HL-60 (cell line): ENCODE measurements around the gene SLC39A3.
A peak's percentile ranks its signal among the peaks of the same experiment; 100 is the strongest.

ENCODE experiments used
- DNase-seq, 2 experiments: peaks; one replicate each; pipeline ENCODE4 v3.0.0-alpha.2; 2010 to 2020; ENCODE audit warnings: low read depth in 1 of 2, low spot score in 1 of 2
- H3K27ac ChIP-seq: fragments of 250-450 bp; sonication (Bioruptor Pico); replicated peaks from 2 replicates; pipeline ENCODE4 v1.5.1; 2020; ENCODE audit warnings: mild to moderate bottlenecking, moderate library complexity
- H3K27me3 ChIP-seq: fragments of 250-450 bp; sonication (Bioruptor Pico); 2 replicates; pipeline ENCODE4 v1.5.1; 2021; ENCODE audit warnings: mild to moderate bottlenecking, moderate library complexity; ENCODE audit not compliant: insufficient read depth, poor library complexity, severe bottlenecking
- H3K4me3 ChIP-seq: replicated peaks from 2 replicates; pipeline ENCODE4 v1.5.1; 2011; ENCODE audit warnings: mild to moderate bottlenecking, control low read depth, low read length; ENCODE audit not compliant: insufficient read depth
- GABPA ChIP-seq: IDR thresholded peaks from 2 replicates; pipeline ENCODE4 v1.6.1; 2012; ENCODE audit warnings: low read depth
- POLR2AphosphoS5 ChIP-seq: IDR thresholded peaks from 2 replicates; pipeline ENCODE4 v1.6.1; 2012; ENCODE audit warnings: low read depth
- SPI1 ChIP-seq: IDR thresholded peaks from 2 replicates; pipeline ENCODE4 v1.6.1; 2012; ENCODE audit warnings: low read depth, mild to moderate bottlenecking, borderline replicate concordance
- TF ChIP-seq, protein P1 (sequence below): IDR thresholded peaks from 2 replicates; pipeline ENCODE4 v1.6.1; 2012; ENCODE audit warnings: low read depth; ENCODE audit not compliant: insufficient replicate concordance
- TF ChIP-seq, protein P2 (sequence below): IDR thresholded peaks from one replicate; pipeline ENCODE4 v1.5.1; 2011; ENCODE audit warnings: low read length, control low read depth, inconsistent platforms; ENCODE audit not compliant: insufficient read depth

Gene SLC39A3

DNA sequence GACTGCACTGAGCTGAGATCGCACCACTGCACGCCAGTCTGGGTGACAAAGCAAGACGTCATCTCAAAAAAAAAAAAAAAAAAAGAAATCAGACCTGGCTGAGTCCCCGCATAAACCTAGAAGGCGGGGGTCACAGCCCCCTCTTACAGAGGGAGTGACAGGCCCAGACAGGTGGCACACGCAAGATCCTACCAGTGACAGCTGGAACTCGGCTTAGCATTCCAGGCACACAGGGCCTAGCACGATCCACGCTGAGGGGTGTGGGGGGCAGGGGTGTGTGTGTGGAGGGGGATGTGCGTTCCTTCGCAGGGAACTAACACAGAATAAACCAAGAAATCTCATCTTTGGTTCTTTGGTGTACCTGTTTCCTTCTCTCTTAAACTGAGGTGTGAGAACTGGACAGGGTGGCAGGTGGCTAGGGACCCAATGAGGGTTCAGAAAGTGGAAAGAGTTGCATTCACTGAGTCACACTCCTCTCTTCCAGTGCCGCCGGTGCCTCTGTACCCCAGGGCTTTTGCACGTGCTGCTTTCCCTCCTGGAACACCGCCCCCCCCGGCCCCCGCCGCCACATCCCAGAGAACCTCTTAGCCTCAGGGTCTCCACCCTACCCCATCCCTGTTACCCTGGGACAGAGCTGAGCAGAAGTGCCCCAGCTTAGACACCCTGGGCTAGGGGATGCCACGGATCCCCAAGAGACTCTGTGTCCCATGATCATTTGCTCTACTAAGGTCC, 38.3 kb upstream of the SLC39A3 start:
- Histone ChIP-seq H3K4me3 (no peak overlapping the region), H3K27ac (no peak overlapping the region), H3K27me3 (no peaks in the 10 kb centered on the region)
- DNase-seq, result no peak
- TF ChIP-seq, protein P1, sequence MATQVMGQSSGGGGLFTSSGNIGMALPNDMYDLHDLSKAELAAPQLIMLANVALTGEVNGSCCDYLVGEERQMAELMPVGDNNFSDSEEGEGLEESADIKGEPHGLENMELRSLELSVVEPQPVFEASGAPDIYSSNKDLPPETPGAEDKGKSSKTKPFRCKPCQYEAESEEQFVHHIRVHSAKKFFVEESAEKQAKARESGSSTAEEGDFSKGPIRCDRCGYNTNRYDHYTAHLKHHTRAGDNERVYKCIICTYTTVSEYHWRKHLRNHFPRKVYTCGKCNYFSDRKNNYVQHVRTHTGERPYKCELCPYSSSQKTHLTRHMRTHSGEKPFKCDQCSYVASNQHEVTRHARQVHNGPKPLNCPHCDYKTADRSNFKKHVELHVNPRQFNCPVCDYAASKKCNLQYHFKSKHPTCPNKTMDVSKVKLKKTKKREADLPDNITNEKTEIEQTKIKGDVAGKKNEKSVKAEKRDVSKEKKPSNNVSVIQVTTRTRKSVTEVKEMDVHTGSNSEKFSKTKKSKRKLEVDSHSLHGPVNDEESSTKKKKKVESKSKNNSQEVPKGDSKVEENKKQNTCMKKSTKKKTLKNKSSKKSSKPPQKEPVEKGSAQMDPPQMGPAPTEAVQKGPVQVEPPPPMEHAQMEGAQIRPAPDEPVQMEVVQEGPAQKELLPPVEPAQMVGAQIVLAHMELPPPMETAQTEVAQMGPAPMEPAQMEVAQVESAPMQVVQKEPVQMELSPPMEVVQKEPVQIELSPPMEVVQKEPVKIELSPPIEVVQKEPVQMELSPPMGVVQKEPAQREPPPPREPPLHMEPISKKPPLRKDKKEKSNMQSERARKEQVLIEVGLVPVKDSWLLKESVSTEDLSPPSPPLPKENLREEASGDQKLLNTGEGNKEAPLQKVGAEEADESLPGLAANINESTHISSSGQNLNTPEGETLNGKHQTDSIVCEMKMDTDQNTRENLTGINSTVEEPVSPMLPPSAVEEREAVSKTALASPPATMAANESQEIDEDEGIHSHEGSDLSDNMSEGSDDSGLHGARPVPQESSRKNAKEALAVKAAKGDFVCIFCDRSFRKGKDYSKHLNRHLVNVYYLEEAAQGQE, result no peak
- TF ChIP-seq GABPA (no peak), POLR2AphosphoS5 (no peak), SPI1 (no peak)
- TF ChIP-seq, protein P2, sequence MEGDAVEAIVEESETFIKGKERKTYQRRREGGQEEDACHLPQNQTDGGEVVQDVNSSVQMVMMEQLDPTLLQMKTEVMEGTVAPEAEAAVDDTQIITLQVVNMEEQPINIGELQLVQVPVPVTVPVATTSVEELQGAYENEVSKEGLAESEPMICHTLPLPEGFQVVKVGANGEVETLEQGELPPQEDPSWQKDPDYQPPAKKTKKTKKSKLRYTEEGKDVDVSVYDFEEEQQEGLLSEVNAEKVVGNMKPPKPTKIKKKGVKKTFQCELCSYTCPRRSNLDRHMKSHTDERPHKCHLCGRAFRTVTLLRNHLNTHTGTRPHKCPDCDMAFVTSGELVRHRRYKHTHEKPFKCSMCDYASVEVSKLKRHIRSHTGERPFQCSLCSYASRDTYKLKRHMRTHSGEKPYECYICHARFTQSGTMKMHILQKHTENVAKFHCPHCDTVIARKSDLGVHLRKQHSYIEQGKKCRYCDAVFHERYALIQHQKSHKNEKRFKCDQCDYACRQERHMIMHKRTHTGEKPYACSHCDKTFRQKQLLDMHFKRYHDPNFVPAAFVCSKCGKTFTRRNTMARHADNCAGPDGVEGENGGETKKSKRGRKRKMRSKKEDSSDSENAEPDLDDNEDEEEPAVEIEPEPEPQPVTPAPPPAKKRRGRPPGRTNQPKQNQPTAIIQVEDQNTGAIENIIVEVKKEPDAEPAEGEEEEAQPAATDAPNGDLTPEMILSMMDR, result no peak

DNA sequence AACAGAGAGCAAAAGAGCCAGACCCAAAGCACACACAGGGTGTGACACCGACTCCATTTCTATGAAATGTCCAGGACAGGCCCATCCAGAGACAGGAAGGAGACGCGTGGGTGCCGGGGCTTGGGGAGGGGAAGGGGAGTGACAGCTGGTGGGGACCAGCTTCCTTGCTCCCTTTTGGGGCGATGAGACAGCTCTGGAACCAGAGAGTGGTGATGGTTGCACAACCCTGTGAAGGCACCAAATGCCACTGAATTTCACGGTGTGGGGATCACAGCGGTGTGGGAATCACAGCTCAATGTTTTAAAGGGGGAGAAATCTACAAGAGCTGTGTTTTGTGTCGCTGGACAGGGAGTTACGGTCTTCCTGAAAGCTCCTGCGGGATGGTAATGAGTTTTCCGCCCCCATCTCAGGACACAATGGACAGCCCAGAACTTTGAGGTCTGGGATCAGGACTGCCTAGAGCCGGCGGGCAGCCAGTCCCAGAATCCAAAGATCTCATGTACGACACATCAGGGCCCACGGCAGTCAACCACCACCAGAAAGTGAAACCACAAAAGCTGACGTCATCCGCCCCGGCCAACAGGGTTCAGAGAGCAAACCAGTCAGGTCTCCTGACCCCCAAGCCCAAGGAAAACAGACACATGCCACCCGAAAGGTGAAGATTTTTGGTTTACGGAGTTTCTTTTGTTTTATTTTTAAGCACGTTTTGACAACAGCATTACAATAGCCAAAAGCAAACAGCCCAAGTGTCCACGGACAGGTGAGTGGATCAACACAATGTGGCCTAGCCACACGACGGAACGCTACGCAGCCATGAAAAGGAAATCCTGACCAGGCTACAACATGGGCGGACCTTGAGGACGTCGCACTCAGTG, 36.0 kb upstream of the SLC39A3 start:
- H3K4me3 ChIP-seq, result no peak overlapping the region
- TF ChIP-seq, protein P1, result no peak
- TF ChIP-seq SPI1, result no peak
- TF ChIP-seq, protein P2, result no peak
- TF ChIP-seq GABPA, result no peak
- TF ChIP-seq POLR2AphosphoS5, result no peak
- H3K27ac ChIP-seq, result no peak overlapping the region; the same call in 1 of the 2 replicates
- H3K27me3 ChIP-seq, result no peaks in the 10 kb centered on the region
- DNase-seq, result peak; percentile 59 to 67

DNA sequence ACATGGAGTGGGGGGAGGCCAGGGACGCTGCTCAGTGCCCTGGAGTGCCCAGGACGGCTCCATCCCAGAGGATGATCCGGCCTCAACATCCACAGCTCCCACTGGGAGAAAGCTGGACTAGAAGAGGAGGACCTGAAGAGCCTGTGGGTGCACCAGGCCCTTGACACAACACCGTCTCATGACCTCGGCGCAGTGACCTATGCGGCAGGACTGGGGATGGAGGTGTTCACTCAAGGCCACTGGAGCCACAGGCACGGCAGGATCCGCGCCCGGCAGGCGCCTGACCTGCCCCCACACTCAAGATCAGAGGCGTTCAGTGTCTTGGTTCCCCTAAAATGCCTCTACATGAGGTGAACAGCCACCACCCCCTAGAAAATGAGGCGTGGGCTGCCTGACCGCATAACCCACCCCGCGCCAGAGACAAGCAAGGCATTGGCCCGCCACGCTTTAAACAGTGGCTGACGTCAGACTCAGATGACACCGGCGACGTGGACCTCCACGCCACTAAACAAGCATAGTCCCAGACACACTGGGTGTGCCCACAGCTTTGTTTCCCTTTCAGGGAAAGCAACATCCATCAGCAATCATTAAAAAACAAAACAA, 35.2 kb upstream of the SLC39A3 start:
- H3K27ac ChIP-seq, result no peak overlapping the region

More for the DNA sequence above, 35.2 kb upstream of the SLC39A3 start:
- DNase-seq, result no peak
- Histone ChIP-seq H3K27me3 (no peaks in the 10 kb centered on the region), H3K4me3 (no peak overlapping the region)
- TF ChIP-seq POLR2AphosphoS5 (no peak), GABPA (no peak), SPI1 (no peak)
- TF ChIP-seq, protein P2, result no peak
- TF ChIP-seq, protein P1, result no peak
